HepG2 (cell line): ENCODE measurements around the gene NDUFAF5. TPM values are rescaled to one million over a fixed set of nuclear protein-coding genes. Genes with fewer than 3 reads are reported as not detected.
A peak's percentile ranks its signal among the peaks of the same experiment; 100 is the strongest.

Experiments
- ATF7-NPFF ChIP-seq: sonication (generic); formaldehyde crosslinking; IDR thresholded peaks from 2 replicates; pipeline ENCODE4 v1.8.1; 2023; ENCODE audit warnings: mild to moderate bottlenecking, low read depth, missing genetic modification reagents, moderate library complexity
- E2F1 ChIP-seq: sonication (generic); formaldehyde crosslinking; IDR thresholded peaks from 2 replicates; pipeline ENCODE4 v1.5.0; 2020; ENCODE audit warnings: missing genetic modification reagents
- ERF ChIP-seq: IDR thresholded peaks from 2 replicates; pipeline ENCODE4 v1.6.1; 2018; ENCODE audit warnings: missing biosample characterization, missing genetic modification reagents
- MAFF ChIP-seq: IDR thresholded peaks from 2 replicates; pipeline ENCODE4 v1.6.1; 2011; ENCODE audit warnings: low read depth, low read length, improper control_type of control experiment
- MXD4 ChIP-seq: IDR thresholded peaks from 2 replicates; pipeline ENCODE4 v1.6.1; 2016; ENCODE audit warnings: mild to moderate bottlenecking, missing biosample characterization, missing genetic modification reagents
- PAXIP1 ChIP-seq: sonication (generic); formaldehyde crosslinking; conservative IDR thresholded peaks from 2 replicates; pipeline ENCODE4 v1.4.0; 2020; ENCODE audit warnings: mild to moderate bottlenecking, missing genetic modification reagents, moderate library complexity
- PBX2 ChIP-seq: IDR thresholded peaks from 2 replicates; pipeline ENCODE4 v1.6.1; 2016; ENCODE audit warnings: control low read depth
- RBM39 ChIP-seq: fragments of 200-400 bp; formaldehyde crosslinking; IDR thresholded peaks from one replicate; pipeline ENCODE4 v1.6.1; 2018; ENCODE audit warnings: antibody characterized with exemption, mild to moderate bottlenecking, low read depth, low read length; ENCODE audit not compliant: poor library complexity, severe bottlenecking
- STAT6 ChIP-seq: sonication (generic); formaldehyde crosslinking; IDR thresholded peaks from 2 replicates; pipeline ENCODE4 v1.4.0; 2020; ENCODE audit warnings: missing genetic modification reagents, mild to moderate bottlenecking, borderline replicate concordance
- TFDP2 ChIP-seq: sonication (generic); formaldehyde crosslinking; IDR thresholded peaks from 2 replicates; pipeline ENCODE4 v1.4.0; 2020; ENCODE audit warnings: missing genetic modification reagents
- THYN1 ChIP-seq: sonication (generic); formaldehyde crosslinking; IDR thresholded peaks from 2 replicates; pipeline ENCODE4 v1.8.1; 2023; ENCODE audit warnings: low read depth, mild to moderate bottlenecking, moderate library complexity, missing genetic modification reagents, borderline replicate concordance
- ZNF121 ChIP-seq: sonication (generic); formaldehyde crosslinking; IDR thresholded peaks from 2 replicates; pipeline ENCODE4 v1.5.0; 2020; ENCODE audit warnings: mild to moderate bottlenecking, missing genetic modification reagents
- ZNF281 ChIP-seq: sonication (generic); formaldehyde crosslinking; IDR thresholded peaks from 2 replicates; pipeline ENCODE4 v1.4.0; 2020; ENCODE audit warnings: missing genetic modification reagents, borderline replicate concordance
- ZNF547 ChIP-seq: sonication (generic); formaldehyde crosslinking; IDR thresholded peaks from 2 replicates; pipeline ENCODE4 v1.5.1; 2020; ENCODE audit warnings: mild to moderate bottlenecking, missing genetic modification reagents
- ZNF629 ChIP-seq: sonication (generic); formaldehyde crosslinking; conservative IDR thresholded peaks from 2 replicates; pipeline ENCODE4 v1.5.0; 2020; ENCODE audit warnings: missing genetic modification reagents
- ZNF720 ChIP-seq: sonication (generic); formaldehyde crosslinking; IDR thresholded peaks from 2 replicates; pipeline ENCODE4 v1.4.0; 2020; ENCODE audit warnings: missing genetic modification reagents
- ZNF879 ChIP-seq: sonication (generic); formaldehyde crosslinking; IDR thresholded peaks from 2 replicates; pipeline ENCODE4 v1.8.1; 2023; ENCODE audit warnings: missing genetic modification reagents
- polyA plus RNA-seq, 8 experiments: library from polyadenylated mRNA; depleted of rRNA in 3 of 8; stranded (reverse) in 7 of 8; unstranded in 1 of 8; fragments of >200 nt; fragmentation: Illumina TruSeq in 4 of 8; extraction: Trizol in 4 of 8; gene quantifications; 2 replicates each; pipeline versions ENCODE4 v1.2.1 to v1.2.3, GENCODE V29; 2011 to 2016; ENCODE audit warnings: low read depth in 4 of 8, missing spikeins in 1 of 8, mixed read lengths in 1 of 8; ENCODE audit not compliant: insufficient read depth in 1 of 8
- total RNA-seq, 5 experiments: library from RNA; depleted of rRNA; stranded (reverse); fragments of >200 nt; fragmentation: Illumina TruSeq; extraction: Trizol; gene quantifications; 2 replicates each; pipeline ENCODE4 v1.2.3, GENCODE V29; 2016; ENCODE audit warnings: low read depth in 1 of 5

NDUFAF5 gene
- total and polyA plus RNA-seq, 2 of the 13 experiments (the other 11 are each of a cell fraction or from before 2014, with no cell fraction given): 23.1 to 66.7 TPM

- no peak; the same call in 1 of the 2 replicates for TF ChIP-seq PAXIP1 (CRISPR knock-in tag)
- TF ChIP-seq ZNF121 (CRISPR knock-in tag): no peak
- TF ChIP-seq PBX2 (CRISPR knock-in tag): no peak
- no peak for TF ChIP-seq RBM39
- TF ChIP-seq ATF7-NPFF: no peak
- no peak for TF ChIP-seq E2F1 (CRISPR knock-in tag)
- TF ChIP-seq THYN1 (CRISPR knock-in tag): no peak
- no peak for TF ChIP-seq MAFF
- peak; percentile 76 for TF ChIP-seq TFDP2 (CRISPR knock-in tag)
- TF ChIP-seq ZNF629 (CRISPR knock-in tag): no peak
- TF ChIP-seq ZNF281 (CRISPR knock-in tag): 0 out of 2 replicates have a peak, but pooled peaks have one; percentile 23
- TF ChIP-seq ZNF547: no peak
- TF ChIP-seq ERF (CRISPR knock-in tag): peak; percentile 62
- TF ChIP-seq ZNF720 (CRISPR knock-in tag): no peak
- TF ChIP-seq STAT6 (CRISPR knock-in tag): no peak
- peak; percentile 40; the same call in 1 of the 2 replicates for TF ChIP-seq MXD4
- TF ChIP-seq ZNF879 (CRISPR knock-in tag): no peak
These were observed 15.9 kb downstream of the NDUFAF5 start (continued) for GRCh38 chr20:13800728-13801134.
